Smooth muscle cell of the umbilical artery (primary cell): Measurements from ENCODE around the gene IL17D. TPM values are rescaled to one million over a fixed set of nuclear protein-coding genes. Genes with fewer than 3 reads are reported as not detected.

ENCODE experiments used
- total RNA-seq: library from RNA; depleted of rRNA; stranded (reverse); fragments of >200 nt; gene quantifications from 2 replicates; pipeline ENCODE4 v1.2.3, GENCODE V29; 2014

IL17D gene
- 0.59 and 1.3 TPM in 2 replicates for total RNA-seq

GRCh38 chr13:20702915-20703779 lies at the start of gene IL17D:
Gene IL17D, plus strand, starts transcription at chr13:20703699. Its CDS starts 303 bp downstream, at chr13:20704002.

Other genes starting within 250 kb of the IL17D start
- 10.2 and 11.6 TPM in 2 replicates for gene CRYL1, start 177.8 kb upstream of the IL17D start, total RNA-seq
- gene IFT88, start 136.5 kb upstream of the IL17D start, total RNA-seq: 11.7 and 16.3 TPM in 2 replicates
- 4.2 and 6.1 TPM in 2 replicates for gene EEF1AKMT1, start 70.3 kb downstream of the IL17D start, total RNA-seq
- 22.6 and 30.3 TPM in 2 replicates for gene XPO4, start 199.0 kb downstream of the IL17D start, total RNA-seq